CMK (cell line): ENCODE measurements around the gene ACOT7.

Experiments used
- DNase-seq: peaks from one replicate; pipeline ENCODE4 v3.0.0-alpha.2; 2010; ENCODE audit warnings: low read depth

The ACOT7 gene

GRCh38 chr1:6285336-6285735, 108.2 kb downstream of the ACOT7 start:
- no peak for DNase-seq

- no peak for DNase-seq
These were observed 110.8 kb downstream of the ACOT7 start for GRCh38 chr1:6282577-6283270.

- DNase-seq, result no peak
These were observed 111.8 kb downstream of the ACOT7 start for GRCh38 chr1:6281511-6282402.

- DNase-seq, result no peak
These were observed 112.7 kb downstream of the ACOT7 start for GRCh38 chr1:6280761-6281451.

GRCh38 chr1:6279613-6280383, 113.8 kb downstream of the ACOT7 start:
- no peak for DNase-seq

GRCh38 chr1:6279066-6279465, 114.5 kb downstream of the ACOT7 start:
- DNase-seq, result no peak

- DNase-seq, result no peak
These were observed 115.3 kb downstream of the ACOT7 start for GRCh38 chr1:6278263-6278662.

GRCh38 chr1:6276811-6277555, 116.6 kb downstream of the ACOT7 start:
- DNase-seq, result no peak

GRCh38 chr1:6275826-6276782, 117.5 kb downstream of the ACOT7 start:
- DNase-seq, result no peak

- no peak for DNase-seq
These were observed 118.9 kb downstream of the ACOT7 start for GRCh38 chr1:6274622-6275139.

GRCh38 chr1:6274102-6274501, 119.5 kb downstream of the ACOT7 start:
- DNase-seq, result no peak

- DNase-seq, result no peak
These were observed 120.1 kb downstream of the ACOT7 start for GRCh38 chr1:6273380-6273891.

GRCh38 chr1:6272868-6273267, 120.7 kb downstream of the ACOT7 start:
- DNase-seq, result no peak

- DNase-seq, result no peak
These were observed 121.1 kb downstream of the ACOT7 start for GRCh38 chr1:6272452-6272851.

GRCh38 chr1:6271554-6271953, 122.0 kb downstream of the ACOT7 start:
- DNase-seq, result no peak

GRCh38 chr1:6271006-6271405, 122.6 kb downstream of the ACOT7 start:
- no peak for DNase-seq

GRCh38 chr1:6270401-6270800, 123.2 kb downstream of the ACOT7 start:
- no peak for DNase-seq

GRCh38 chr1:6269720-6270400, 123.7 kb downstream of the ACOT7 start:
- no peak for DNase-seq

GRCh38 chr1:6269296-6269695, 124.3 kb downstream of the ACOT7 start:
- DNase-seq, result no peak
